K562 (cell line): ENCODE data around the gene SLC25A45. TPM values are rescaled to one million over a fixed set of nuclear protein-coding genes. Genes with fewer than 3 reads are reported as not detected.

Experiments used
- BRCA1 ChIP-seq, 2 experiments: fragments of 450-650 bp in 1 of 2; sonication (generic) in 1 of 2; formaldehyde crosslinking in 1 of 2; IDR thresholded peaks; 2 replicates each; pipeline versions ENCODE4 v1.5.0 to v1.6.1; 2017 to 2020; ENCODE audit warnings: mild to moderate bottlenecking in 1 of 2, missing genetic modification reagents in 1 of 2
- CBX5 ChIP-seq: IDR thresholded peaks from 2 replicates; pipeline ENCODE4 v1.6.1; 2014; ENCODE audit warnings: low read depth, borderline replicate concordance
- HCFC1 ChIP-seq: IDR thresholded peaks from 2 replicates; pipeline ENCODE4 v1.6.1; 2012; ENCODE audit warnings: low read depth, low read length, improper control_type of control experiment
- HSF4 ChIP-seq: fragments of 250-450 bp; sonication (Bioruptor Pico); IDR thresholded peaks from 2 replicates; pipeline ENCODE4 v2.1.2; 2022; ENCODE audit warnings: mild to moderate bottlenecking, moderate library complexity, borderline replicate concordance
- JUN ChIP-seq, 2 experiments: sonication (generic) in 1 of 2; formaldehyde crosslinking in 1 of 2; IDR thresholded peaks; 2 replicates each; pipeline versions ENCODE4 v1.6.1 to v1.8.0; 2012 to 2022; ENCODE audit warnings: borderline replicate concordance in 2 of 2, mild to moderate bottlenecking in 2 of 2, improper control_type of control experiment in 1 of 2, low read depth in 1 of 2, low read length in 1 of 2, missing genetic modification reagents in 1 of 2
- MAFF ChIP-seq: IDR thresholded peaks from 2 replicates; pipeline ENCODE4 v1.6.1; 2012; ENCODE audit warnings: low read length, improper control_type of control experiment
- NFE2L1 ChIP-seq: fragments of 450-650 bp; IDR thresholded peaks from 2 replicates; pipeline ENCODE4 v1.6.1; 2016; ENCODE audit warnings: missing genetic modification characterization, low read depth, mild to moderate bottlenecking, missing compliant biosample characterization, moderate library complexity, borderline replicate concordance
- RB1 ChIP-seq: fragments of 450-650 bp; IDR thresholded peaks from 2 replicates; pipeline ENCODE4 v1.6.1; 2017; ENCODE audit warnings: low read depth, mild to moderate bottlenecking
- TCF7L2 ChIP-seq: fragments of 150-350 bp; IDR thresholded peaks from 2 replicates; pipeline ENCODE4 v1.6.1; 2016; ENCODE audit warnings: low read depth, mild to moderate bottlenecking, low read length, moderate library complexity
- ZFPM2 ChIP-seq: fragments of 250-450 bp; sonication (Bioruptor Pico); IDR thresholded peaks from 2 replicates; pipeline ENCODE4 v1.5.1; 2022; ENCODE audit warnings: mild to moderate bottlenecking
- ZNF282 ChIP-seq: sonication (generic); formaldehyde crosslinking; IDR thresholded peaks from 2 replicates; pipeline ENCODE4 v1.8.1; 2023; ENCODE audit warnings: missing genetic modification reagents
- polyA plus RNA-seq, 8 experiments: library from polyadenylated mRNA; depleted of rRNA in 4 of 8; stranded (reverse) in 5 of 8; unstranded in 3 of 8; fragments of >200 nt; fragmentation: Nextera tagmentation in 2 of 8; fragmentation: Illumina TruSeq in 1 of 8; extraction: Ambion mirVana in 2 of 8; extraction: Trizol in 1 of 8; gene quantifications; 2 replicates each; pipeline versions ENCODE4 v1.2.1 to v1.2.3, GENCODE V29; 2011 to 2014; ENCODE audit warnings: inconsistent platforms in 1 of 8, missing spikeins in 1 of 8
- total RNA-seq, 7 experiments: library from RNA; depleted of rRNA in 6 of 7; stranded (reverse); fragments of >200 nt in 6 of 7; fragmentation: Illumina TruSeq in 2 of 7; extraction: Trizol in 2 of 7; gene quantifications; 2 replicates each; pipeline versions ENCODE4 v1.2.1 to v1.2.3, GENCODE V29; 2011 to 2021; ENCODE audit warnings: low replicate concordance in 1 of 7
- TF ChIP-seq, protein P1 (sequence below): sonication (generic); formaldehyde crosslinking; IDR thresholded peaks from 2 replicates; pipeline ENCODE4 v1.8.1; 2023; ENCODE audit warnings: mild to moderate bottlenecking, missing genetic modification reagents
- TF ChIP-seq, protein P2 (sequence below): sonication (generic); formaldehyde crosslinking; IDR thresholded peaks from 2 replicates; pipeline ENCODE4 v1.8.0; 2022; ENCODE audit warnings: mild to moderate bottlenecking, low read depth, missing genetic modification reagents
- TF ChIP-seq, protein P3 (sequence below): sonication (generic); formaldehyde crosslinking; IDR thresholded peaks from 2 replicates; pipeline ENCODE4 v1.4.0; 2020; ENCODE audit warnings: mild to moderate bottlenecking, missing genetic modification reagents
- TF ChIP-seq, protein P4 (sequence below), 2 experiments: fragments of 450-650 bp; IDR thresholded peaks; 2 replicates each; pipeline ENCODE4 v1.6.1; 2016; ENCODE audit warnings: mild to moderate bottlenecking in 2 of 2, borderline replicate concordance in 1 of 2, low read depth in 1 of 2, moderate library complexity in 1 of 2

Gene SLC25A45
- total and polyA plus RNA-seq, 9 of the 15 experiments (the other 6 are each of a cell fraction or from before 2014, with no cell fraction given), result 0.15 to 2.3 (median 0.68) TPM

DNA sequence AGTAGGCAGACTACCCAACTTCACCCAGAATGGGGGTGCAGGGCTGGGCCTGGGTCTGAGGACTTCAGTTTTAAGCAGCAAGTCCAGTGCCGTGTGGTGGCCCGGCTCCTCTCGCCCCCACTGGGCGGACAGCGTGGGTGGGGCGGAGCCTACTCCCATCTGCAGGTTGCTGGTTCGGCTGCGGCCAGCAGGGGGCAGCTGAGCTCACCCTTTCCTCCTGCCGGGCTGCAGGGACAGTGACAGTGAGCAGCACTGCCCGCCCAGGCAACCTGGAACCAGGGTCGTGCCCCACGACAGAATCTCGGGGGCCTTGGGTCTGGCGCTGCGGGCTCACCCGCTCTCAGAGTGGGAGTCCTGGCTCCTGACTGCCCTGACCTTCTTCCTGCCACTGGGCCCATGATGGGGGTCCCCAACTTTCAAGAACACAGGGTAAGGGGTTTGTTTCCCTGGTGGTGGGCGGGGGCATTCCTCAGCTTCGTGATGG is 33.9 kb upstream of the SLC25A45 start (continued):
- TF ChIP-seq, protein P1, sequence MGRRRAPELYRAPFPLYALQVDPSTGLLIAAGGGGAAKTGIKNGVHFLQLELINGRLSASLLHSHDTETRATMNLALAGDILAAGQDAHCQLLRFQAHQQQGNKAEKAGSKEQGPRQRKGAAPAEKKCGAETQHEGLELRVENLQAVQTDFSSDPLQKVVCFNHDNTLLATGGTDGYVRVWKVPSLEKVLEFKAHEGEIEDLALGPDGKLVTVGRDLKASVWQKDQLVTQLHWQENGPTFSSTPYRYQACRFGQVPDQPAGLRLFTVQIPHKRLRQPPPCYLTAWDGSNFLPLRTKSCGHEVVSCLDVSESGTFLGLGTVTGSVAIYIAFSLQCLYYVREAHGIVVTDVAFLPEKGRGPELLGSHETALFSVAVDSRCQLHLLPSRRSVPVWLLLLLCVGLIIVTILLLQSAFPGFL (CRISPR knock-in tag), result no peak
- TF ChIP-seq HCFC1, result no peak; the same call in 1 of the 2 replicates
- TF ChIP-seq ZFPM2 (CRISPR knock-in tag), result no peak
- peak; percentile 80; the same call in 1 of the 2 replicates for TF ChIP-seq HSF4
- peak; percentile 91 for TF ChIP-seq RB1
- TF ChIP-seq NFE2L1 (tag), result no peak
- no peak for TF ChIP-seq TCF7L2
- no peak for TF ChIP-seq BRCA1 (IDR thresholded peaks at IDR 0.05)
- TF ChIP-seq BRCA1 (CRISPR knock-in tag; IDR thresholded peaks at IDR 0.05), result no peak
- TF ChIP-seq JUN (IDR thresholded peaks at IDR 0.05; ENCODE audit: borderline replicate concordance, low read depth, low read length), result peak; percentile 13; the same call in 1 of the 2 replicates
- TF ChIP-seq JUN (CRISPR knock-in tag; IDR thresholded peaks at IDR 0.05; ENCODE audit: borderline replicate concordance), result no peak
- 0 out of 2 replicates have a peak, but pooled peaks have one; percentile 23 for TF ChIP-seq CBX5
- TF ChIP-seq, protein P2, sequence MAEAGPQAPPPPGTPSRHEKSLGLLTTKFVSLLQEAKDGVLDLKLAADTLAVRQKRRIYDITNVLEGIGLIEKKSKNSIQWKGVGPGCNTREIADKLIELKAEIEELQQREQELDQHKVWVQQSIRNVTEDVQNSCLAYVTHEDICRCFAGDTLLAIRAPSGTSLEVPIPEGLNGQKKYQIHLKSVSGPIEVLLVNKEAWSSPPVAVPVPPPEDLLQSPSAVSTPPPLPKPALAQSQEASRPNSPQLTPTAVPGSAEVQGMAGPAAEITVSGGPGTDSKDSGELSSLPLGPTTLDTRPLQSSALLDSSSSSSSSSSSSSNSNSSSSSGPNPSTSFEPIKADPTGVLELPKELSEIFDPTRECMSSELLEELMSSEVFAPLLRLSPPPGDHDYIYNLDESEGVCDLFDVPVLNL (CRISPR knock-in tag), result no peak
- no peak for TF ChIP-seq MAFF
- TF ChIP-seq ZNF282 (CRISPR knock-in tag), result no peak
- TF ChIP-seq, protein P3, sequence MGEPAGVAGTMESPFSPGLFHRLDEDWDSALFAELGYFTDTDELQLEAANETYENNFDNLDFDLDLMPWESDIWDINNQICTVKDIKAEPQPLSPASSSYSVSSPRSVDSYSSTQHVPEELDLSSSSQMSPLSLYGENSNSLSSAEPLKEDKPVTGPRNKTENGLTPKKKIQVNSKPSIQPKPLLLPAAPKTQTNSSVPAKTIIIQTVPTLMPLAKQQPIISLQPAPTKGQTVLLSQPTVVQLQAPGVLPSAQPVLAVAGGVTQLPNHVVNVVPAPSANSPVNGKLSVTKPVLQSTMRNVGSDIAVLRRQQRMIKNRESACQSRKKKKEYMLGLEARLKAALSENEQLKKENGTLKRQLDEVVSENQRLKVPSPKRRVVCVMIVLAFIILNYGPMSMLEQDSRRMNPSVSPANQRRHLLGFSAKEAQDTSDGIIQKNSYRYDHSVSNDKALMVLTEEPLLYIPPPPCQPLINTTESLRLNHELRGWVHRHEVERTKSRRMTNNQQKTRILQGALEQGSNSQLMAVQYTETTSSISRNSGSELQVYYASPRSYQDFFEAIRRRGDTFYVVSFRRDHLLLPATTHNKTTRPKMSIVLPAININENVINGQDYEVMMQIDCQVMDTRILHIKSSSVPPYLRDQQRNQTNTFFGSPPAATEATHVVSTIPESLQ, result no peak
- TF ChIP-seq, protein P4, sequence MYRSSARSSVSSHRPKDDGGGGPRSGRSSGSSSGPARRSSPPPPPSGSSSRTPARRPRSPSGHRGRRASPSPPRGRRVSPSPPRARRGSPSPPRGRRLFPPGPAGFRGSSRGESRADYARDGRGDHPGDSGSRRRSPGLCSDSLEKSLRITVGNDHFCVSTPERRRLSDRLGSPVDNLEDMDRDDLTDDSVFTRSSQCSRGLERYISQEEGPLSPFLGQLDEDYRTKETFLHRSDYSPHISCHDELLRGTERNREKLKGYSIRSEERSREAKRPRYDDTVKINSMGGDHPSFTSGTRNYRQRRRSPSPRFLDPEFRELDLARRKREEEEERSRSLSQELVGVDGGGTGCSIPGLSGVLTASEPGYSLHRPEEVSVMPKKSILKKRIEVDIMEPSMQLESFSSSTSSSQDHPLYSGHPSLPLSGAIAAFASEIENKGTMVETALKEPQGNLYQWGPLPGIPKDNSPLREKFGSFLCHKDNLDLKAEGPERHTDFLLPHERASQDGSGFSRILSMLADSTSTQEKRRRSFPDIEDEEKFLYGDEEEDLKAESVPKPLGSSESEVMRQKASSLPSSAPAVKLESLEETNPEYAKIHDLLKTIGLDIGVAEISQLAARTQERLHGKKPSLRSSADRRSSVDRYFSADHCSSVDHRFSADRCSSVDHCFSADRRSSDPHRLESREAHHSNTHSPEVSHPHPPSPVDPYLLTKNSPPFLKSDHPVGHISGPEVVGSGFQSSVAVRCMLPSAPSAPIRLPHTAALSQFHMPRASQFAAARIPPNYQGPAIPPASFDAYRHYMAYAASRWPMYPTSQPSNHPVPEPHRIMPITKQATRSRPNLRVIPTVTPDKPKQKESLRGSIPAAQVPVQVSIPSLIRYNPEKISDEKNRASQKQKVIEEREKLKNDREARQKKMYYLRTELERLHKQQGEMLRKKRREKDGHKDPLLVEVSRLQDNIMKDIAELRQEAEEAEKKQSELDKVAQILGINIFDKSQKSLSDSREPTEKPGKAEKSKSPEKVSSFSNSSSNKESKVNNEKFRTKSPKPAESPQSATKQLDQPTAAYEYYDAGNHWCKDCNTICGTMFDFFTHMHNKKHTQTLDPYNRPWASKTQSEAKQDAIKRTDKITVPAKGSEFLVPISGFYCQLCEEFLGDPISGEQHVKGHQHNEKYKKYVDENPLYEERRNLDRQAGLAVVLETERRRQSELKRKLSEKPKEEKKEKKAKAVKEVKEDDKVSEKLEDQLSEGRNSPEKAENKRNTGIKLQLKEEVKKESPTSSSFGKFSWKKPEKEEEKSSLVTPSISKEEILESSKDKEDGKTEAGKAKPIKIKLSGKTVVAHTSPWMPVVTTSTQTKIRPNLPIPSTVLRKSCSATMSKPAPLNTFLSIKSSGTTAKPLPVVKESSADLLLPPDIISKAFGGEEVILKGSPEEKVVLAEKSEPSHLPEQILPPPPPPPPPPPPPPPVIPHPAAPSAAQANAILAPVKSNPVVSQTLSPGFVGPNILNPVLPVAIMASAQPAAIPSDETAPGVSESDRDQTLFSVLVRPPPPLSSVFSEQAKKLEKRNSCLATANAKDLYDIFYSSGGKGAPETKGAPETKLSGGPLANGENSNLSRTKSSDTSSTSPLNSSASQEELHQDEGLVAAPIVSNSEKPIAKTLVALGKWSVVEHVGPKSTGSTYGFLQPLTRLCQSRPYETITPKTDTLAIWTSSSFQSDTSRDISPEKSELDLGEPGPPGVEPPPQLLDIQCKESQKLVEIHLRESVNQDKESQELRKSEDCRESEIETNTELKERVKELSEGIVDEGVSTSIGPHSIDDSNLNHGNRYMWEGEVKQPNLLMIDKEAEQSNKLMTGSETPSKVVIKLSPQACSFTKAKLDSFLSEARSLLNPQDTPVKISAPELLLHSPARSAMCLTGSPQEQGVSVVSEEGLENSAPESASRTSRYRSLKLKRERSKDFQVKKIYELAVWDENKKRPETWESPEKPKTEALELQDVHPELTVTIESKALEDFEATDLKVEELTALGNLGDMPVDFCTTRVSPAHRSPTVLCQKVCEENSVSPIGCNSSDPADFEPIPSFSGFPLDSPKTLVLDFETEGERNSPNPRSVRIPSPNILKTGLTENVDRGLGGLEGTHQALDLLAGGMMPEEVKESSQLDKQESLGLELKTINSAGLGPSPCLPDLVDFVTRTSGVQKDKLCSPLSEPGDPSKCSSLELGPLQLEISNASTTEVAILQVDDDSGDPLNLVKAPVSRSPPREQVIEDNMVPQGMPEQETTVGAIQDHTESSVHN (IDR thresholded peaks at IDR 0.05; ENCODE audit: borderline replicate concordance in 1 of 2, low read depth in 1 of 2), result no peak
